GM19468 (cell line): ENCODE results near the gene SLC35E2B.
A peak's percentile ranks its signal among the peaks of the same experiment; 100 is the strongest.
"Not testable (repeated sequence)": the region's sequence is repeated elsewhere in the genome, so short reads cannot be mapped to it uniquely, and the experiment has no call there.

Experiments used
- ATAC-seq: cut with Tn5 transposase; IDR thresholded peaks from one replicate; pipeline ENCODE4 v1.9.1; 2021; ENCODE audit warnings: mild to moderate bottlenecking, moderate library complexity, moderate number of reproducible peaks; ENCODE audit not compliant: unreplicated experiment; ENCODE audit errors: extremely low read depth

SLC35E2B gene

DNA sequence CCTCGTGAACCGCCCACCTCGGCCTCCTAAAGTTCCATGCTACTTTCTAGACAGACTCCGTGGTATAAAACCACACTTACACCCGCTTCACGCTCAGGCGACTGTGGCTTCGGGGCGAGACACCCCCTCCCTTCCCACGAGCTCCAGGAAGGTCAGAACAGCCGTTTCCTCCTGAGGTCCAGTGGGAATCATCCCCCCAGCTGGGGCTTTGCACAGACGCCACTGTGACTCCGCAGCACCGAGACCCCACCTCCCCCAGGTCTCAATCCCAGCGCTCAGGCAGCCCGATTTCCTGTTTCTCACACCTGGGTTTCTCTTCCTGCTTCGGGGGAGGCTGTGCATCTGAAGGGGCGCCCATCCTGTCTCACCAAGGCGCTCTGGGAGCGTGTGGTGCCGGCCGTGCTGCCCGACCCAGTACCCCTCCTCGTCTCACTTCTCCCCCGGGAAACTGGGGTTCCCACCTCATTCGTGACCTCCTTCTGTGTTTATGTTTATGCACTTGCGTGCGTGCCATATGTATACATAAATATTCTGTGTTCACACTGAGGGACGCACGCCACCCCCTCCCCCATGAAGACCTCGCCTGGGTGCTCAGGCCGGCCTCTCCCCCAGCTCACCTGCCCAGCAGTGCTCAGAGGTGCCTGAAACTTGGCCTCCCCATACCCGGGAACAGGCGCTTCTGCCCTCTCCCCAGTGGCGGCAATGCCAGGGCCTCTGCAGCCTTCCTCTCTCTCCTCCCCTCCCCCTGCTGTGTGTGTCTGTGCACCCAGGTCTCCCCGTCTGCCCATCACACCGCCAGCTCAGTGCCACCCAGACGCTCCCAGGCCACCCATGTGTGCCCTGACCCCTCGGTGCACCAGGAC, 14.6 kb downstream of the SLC35E2B start:
- peak; percentile 41 for ATAC-seq

DNA sequence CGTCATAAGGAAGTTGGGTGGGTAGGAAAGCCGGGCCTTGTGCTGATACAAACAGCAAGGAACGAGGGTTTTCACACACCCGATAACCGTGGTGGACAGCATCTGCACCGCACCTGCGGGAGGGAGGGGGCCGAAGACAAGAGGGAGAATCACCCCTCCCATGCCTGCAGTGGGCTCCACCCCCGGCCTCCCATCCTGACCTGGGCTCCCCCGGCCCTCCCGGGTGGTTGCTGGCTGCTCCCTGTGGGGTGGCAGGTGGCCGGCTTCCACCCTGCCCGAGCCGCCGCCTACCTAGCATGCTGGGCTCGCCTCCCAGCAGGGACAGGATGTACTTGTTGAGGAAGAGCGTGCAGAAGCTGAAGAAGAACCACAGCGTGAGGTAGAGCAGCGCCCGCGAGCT, 16.5 kb downstream of the SLC35E2B start:
- not testable (repeated sequence) for ATAC-seq

DNA sequence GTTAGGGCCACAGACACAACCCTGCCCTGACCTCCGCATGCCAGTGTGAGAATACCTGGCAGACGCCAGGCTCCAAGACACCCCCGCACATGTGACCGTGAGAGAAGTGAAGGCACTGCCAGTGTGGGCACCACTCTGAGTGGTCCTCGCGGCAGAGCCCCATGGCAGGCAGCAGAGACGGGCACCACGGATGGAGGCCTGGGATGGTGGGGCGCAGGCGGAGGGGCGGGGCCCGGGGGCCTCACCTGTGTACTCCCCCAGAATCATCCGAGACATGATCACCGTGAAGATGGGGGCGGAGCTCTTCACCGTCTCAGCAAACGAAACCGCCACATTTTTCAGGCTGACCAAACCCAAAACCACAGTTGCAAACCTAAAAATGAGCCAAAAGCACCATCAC, 17.4 kb downstream of the SLC35E2B start:
- not testable (repeated sequence) for ATAC-seq

DNA sequence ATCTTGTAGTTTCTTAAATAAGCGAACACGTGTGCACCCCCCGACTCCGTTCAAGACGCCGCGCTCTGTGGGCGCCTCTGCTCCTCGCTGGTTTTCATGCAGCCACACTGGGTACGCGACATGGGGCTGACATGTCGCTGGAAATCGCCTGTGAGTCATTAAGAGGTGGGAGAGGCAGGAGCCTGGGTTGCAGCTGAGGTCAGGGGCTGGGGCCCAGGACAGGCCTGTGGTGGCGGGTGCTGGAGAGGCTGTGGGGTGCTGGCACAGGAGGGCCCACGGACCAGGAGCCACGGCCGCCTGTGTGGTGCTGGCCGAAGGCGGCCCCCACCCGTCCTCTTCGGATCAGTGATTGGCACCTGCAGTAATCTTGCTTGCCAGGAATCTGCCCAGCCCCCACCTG, 17.8 kb downstream of the SLC35E2B start:
- ATAC-seq: not testable (repeated sequence)

DNA sequence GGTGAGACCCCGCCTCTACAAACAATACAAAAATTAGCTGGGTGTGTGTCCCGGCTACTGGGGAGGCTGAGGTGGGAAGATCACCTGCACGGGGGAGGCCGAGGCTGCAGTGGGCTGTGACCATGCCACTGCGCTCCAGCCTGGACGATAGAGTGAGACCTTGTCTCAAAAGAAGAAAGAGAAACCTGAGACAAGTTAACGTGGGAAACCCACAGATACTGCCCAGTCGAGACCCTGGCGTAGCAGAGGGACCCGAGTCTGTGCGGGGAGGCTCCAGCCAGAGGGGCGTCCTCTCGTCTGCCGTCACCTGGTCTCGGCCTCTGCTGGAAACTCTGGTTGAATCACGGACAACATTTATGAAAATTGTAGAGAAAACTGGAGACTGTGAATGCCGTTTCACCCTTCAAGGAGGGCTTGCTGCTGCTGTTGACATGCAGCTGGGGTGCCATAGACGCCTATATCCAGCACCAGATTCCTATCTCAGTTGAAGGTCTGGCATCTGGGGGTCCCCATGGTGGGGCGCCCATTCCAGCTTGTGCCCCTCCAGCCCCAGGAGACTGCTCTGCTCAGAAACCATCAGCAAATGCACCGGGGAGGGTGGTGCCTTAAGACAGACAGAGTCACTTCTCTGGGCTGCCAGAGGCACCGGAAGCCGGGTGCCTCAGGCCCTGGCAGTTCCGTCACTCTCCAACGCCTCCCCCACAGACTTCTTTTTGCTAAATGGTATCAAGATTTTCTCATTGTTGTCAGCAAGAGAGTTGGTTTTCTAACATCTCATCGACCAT, 20.2 kb downstream of the SLC35E2B start:
- no peak for ATAC-seq

DNA sequence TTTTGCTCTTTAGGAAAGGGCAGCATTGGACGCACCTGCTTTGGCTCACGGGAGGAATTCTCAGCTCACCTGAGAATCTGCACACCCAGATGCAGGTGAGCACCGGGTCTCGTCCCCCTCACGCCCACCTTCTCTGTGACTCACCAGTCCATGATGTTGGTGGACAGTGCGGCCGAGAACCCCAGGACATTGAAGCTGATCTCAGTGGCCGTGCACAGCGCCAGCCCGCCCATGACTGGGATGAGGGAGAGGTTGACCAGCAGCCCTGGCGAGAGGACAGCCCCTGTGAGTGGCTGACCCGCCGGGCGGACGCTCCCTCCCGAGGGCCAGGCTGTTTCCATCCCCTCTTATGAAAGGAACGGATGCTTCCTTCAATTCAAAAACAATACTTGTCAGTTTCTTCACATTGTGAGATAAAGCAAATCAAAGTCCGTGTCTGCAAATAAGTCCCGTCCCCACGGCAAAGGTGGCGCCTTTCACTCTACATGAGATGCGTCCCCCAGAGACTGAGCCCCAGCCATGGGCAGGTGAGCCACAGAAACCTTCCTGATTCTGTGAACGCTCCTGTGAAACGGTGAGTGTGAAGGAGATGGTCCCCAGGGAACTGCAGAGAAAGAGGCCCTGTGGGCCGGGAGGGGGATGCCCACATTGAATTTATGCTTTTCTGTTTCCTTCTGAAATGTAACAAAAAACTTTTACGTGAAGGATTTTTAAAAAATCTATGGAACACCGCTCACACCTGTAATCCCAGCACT, 21.1 kb downstream of the SLC35E2B start:
- ATAC-seq: no peak

DNA sequence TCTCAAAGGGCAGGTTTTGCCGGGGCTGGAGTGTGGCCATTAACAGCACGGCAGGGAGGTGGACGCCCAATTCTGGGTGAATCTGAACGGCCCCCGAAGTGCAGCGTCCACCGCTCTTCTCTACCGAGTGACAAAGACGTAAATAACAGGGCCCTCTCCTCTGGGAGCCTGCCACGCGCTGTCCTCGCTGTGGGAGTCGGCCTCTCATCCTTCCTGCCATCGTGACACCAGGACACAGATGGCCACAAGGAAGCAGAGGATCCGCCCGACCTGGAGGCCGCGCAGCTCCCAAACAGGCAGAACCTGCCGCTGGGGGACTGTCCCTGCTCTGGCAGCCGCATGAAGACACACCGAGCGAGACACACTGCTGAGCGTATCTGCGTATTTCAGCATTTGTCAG, 21.7 kb downstream of the SLC35E2B start:
- no peak for ATAC-seq

DNA sequence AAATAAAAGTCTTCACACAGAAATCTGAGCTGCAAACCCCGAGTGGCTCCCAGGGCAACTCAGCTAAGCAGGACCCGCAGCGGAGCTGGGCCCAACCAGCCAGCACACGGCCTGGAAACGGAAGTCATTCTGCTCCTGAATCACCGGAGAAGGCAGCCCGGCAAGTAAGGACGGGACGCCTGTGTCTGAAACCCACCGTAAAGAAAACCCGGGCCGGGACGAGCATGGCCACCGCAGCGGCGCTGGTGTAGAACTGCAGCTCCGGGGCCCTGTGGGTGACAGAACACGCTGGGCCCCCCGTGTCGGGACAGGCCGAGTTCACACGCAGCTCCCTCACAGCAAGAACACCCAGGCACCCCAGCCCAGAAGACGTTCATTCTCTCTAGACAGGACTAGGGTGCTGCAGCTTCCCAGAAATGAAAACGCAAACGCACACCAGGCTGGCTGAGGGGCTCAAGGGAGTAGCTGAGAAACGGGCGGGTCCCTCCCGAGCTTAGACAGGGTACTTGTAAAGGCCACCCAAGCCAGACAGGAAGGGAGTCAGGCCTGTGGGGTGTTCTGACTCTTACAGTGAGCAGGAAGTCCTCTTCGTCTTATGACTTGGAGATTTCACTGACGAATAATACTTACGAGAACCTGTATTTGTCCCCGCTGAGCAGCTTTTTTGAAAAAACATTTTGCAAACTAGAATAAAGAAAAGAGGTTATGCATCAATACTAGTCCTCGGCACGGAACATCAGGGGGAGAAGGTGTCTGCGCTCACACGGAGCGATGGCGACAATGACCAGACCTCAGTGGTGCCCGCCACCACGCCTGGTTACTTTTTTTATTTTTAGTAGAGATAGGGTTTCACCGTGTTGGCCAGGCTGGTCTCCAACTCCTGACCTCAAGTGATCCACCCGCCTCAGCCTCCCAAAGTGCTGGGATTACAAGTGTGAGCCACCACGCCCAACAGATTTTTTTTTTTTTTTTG, 22.8 kb downstream of the SLC35E2B start:
- ATAC-seq: no peak

DNA sequence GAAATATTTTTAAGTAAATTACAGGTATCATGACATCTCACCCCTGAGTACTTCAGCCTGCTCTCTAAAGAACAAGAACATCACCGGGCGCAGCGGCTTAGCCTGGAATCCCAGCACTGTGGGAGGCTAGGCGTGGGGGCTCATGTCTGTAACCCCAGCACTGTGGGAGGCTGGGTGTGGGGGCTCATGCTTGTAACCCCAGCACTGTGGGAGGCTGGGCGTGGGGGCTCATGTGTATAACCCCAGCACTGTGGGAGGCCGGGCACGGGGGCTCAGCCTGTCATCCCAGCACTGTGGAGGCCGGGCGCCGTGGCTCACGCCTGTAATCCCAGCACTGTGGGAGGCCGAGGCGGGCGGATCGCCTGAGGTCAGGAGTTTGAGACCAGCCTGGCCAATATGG, 26.1 kb downstream of the SLC35E2B start:
- ATAC-seq: no peak

DNA sequence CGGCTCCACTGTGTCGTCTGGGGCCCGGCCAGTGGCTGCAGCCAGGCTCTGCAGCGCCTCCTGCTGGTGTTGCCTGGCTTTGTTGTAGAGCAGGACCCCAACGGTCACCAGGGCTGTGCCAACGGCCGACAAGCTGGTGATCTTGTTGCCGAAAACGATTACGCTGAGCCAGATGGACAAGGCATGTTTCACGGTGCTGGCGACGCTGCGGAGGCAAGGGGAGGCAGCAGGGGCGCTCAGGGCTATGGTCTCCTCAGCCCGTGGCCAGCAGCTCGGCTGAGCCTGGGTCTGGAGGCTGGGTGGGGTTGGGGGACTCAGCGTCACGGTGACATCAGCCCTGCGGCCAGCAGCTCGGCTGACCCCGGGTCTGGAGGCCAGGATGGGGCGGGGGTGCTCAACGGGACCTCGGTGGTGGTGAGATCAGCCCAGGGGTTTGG, 26.8 kb downstream of the SLC35E2B start:
- ATAC-seq: no peak

DNA sequence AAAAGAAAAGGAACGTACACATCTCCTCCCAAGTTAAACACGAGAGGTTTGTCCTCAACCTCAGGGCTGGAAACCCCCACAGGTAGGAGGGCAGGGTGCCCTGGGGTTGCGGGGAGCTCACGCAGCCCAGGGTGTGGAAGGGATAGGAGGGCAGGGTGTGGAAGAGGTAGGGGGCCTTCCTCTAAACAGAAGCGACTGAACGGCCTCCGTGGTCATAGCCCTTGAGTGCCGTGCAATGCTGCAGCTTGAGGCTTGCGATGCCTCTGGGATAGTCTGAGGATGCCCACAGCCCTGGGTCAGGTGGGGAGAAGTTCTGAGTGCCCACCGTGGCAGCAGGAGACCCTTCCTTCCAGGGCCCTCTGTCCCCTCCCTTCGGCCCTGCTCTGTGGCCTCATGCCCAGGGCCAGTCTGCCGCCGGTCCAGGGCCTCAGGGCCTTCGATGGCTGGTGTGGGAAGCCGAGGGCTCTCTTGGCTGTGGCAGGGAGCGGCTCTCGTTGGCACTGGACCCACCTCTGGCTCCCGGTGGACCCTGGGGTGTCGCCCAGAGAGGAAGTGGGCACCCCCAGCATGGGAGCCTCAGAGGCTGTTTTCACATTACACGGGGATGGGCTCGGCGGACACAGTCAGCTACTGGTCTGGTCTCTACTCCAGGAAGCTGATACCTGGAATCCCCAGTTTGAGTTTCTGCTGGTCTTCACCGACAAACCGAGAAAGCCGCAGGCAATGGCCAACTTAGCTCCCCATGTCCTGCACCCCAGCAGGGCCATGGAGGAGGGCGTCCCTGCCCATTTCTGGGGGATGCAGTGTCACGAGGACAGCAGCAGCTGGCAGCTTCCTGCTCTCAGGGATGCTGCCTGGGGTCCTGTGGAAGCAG, 27.4 kb downstream of the SLC35E2B start:
- no peak for ATAC-seq

DNA sequence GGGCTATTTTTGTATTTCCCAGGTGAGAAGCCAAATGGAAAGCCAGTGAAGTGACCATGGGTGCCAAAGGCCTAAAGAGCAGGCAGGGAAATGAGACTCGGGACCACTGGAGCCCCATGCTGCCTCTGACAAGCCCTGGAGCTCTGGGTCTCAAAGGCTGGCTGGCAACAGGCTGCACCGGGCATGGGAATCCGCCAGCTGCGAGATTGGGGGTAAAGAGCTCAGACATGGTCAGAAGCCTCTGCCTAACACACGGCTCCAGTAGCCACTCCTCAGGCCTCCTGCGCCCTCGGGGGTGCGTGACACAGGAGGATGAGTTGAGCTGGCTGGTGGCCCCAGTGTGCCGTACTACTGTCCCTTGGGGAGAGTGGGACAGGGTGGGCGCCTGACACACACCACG, 28.3 kb downstream of the SLC35E2B start:
- ATAC-seq: not testable (repeated sequence)

DNA sequence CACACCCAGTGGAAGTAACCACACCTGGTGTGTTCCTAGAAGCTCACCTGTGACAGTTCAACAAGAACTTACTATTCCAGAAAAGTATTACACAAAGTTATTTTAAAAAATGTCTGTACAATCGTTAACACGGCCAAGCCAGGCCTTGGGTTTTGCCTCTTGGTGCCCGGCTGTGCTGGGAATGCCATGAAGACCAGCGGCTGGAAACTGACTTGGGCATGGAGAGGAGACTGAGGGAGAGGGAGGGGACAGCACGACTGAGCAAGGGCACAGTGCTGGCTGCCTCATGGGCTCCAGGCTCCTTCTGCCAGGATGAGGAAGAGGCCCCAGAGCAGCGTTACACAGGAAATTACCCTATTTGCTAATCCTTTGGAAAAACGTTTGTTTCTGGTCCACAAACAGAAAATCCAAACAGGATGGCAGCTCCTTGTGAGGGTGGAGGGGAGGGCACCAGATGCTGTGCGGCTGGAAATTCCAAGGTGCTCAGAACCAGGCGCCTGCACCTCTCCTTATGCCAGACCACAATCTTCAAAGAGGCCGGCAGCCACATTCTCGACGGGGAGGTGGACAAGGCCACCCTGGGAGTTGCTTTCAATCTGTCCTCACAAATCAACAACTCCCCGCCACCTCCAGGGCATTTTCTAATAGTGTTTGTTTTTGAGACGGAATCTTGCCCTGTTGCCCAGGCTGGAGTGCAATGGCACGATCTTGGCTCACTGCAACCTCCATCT, 29.6 kb downstream of the SLC35E2B start:
- not testable (repeated sequence) for ATAC-seq

DNA sequence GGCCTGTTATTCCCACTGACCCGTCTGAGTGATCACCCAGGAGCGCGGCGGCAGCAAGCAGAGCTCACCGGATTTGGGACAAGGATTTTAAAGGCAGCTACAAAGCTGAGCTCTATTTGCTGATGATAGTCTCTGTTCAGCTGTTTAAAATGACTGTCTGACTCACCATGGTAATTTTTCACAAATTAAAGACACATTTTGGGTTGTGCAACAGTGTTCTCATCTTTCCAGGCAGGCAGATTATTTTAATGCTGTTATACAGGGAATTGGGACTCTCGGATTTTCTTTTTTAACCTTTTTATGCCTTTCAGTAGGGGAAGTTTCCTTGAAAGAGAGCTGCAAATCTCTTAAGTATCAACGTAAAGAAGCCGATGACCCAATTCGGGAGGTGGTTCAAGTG, 30.2 kb downstream of the SLC35E2B start:
- not testable (repeated sequence) for ATAC-seq

DNA sequence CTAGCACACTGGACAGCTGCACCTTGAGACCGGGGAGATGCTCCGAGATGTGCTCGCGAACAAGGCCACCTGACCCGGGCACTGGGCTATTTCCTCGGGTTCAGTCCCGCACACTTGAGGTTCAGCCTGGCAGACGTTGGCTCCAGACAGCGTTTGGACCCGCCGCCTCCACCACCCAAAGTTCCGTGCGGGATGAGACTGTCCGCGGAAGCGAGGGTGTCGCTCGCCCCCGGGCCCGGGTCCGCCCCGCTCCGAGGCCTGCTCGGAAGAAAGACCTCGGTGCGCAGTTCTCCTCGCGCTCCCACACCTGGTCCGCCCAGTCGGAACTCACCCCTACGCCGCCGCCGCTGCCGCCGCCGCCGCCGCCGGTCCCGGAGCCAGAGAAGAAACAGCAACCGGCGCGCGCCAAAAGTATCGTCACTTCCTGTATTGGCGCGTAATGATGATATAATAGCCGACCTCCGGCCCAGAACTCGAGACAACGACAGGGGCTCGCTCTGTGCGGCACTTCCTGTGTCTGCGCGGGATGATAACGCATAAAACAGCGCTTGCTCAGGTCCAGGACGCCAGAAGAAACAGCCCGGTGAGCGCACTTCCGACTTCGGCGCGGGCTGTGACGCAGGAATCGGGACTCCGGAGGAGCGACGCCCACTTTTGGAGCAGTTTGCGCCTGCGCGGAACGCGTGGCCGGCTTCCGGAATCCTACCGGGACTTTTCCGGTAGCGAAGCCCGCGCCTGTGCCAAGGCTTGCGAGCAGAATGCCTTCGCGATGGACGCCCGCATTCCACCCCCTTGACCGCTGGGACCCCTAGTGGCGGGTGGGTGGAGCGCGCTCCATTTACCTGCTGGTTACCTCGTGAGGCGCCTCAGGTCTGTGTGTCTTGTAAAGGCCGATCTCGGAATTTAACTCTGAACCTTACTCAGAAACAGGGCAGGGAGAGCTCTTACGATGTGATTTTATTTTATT, 33.7 kb downstream of the SLC35E2B start, which contains the start of gene CDK11B:
CDK11B (minus strand) TSS at position 422 of the 967 bp plus-strand sequence. CDS start 1,519 bp downstream, outside the sequence.
- ATAC-seq: peak; percentile 75

DNA sequence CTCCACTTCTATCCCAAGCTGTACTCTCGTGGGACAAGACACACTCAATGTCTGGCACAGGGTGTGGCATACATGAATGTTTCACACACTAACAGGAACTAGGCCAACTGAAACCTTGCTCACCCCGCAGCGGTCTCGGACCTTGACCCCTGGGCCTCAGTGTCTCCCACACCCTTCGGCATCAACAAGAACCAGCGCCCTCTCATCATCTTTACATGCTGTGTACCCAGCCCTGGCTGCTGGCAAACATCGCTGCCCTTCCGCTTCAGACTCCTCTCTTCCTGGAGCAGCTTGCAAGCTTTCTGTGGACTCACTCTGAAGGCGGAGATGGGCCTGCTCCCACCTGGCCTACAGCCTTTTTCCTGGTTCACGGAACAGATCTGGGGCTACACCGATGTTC, 44.3 kb downstream of the SLC35E2B start:
- not testable (repeated sequence) for ATAC-seq
